DMS53 treated with DMSO at 0.1 percent for 48 hours (cell line): ENCODE results near the gene ABCA6.

Source experiments
- DNase-seq: peaks from one replicate; lab custom pipeline; 2025; ENCODE audit not compliant: unreplicated experiment; lab: John Stamatoyannopoulos, UW

Gene ABCA6

GRCh38 chr17:69143683-69144231, 2.1 kb upstream of the ABCA6 start:
- DNase-seq: no peak

GRCh38 chr17:69143151-69143550, 1.5 kb upstream of the ABCA6 start:
- DNase-seq: no peak

GRCh38 chr17:69142175-69142802, 594 bp upstream of the ABCA6 start:
- no peak for DNase-seq

DNA sequence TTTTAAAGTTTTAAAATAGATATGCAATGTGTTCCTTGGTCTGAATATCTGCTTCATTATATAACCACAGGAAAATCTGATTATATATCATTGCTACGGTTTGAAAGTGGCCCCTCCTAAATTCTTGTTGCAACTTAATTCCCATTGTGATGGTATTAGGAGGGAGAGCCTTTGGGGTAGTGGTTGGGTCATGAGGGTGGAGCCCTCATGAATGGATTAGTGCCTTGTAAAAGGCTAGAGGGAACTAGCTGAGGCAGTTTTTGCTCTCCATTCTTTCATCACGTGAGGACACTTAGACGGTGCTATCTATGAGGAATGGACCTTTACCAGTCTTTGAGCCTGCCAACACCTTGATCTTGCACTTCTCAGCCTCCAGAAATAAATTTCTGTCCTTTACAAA, 7.6 kb downstream of the ABCA6 start:
- DNase-seq: no peak

DNA sequence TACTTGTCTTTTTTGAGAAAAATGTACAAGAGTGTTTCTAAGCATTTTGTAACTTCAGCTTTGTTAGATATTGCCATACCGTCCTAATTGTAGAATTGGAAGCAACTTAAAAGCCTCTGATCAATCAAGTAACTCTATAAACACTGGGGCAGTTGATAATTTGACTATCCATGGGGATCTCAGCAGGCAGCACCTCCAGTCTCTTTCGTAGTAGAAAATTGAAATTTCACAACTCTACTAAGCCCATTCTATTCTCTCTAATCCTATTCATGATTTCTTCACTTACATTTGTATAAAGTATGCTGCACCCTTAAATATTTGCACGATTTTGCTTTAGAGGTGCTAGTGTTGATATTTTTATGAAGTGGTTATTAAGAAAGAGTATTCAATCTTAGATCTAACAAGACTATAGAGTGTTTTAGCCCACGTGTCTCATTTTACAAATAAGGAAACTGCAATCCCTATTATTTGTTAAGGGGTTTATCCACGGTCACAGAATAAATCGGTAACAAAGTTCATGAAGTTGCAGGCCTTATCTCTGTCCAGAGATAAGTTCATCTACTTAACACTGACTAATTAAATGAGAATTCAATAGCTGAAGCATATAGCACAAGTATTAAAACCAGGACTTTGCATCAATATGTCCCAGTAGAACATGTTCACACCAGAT, 10.9 kb downstream of the ABCA6 start:
- no peak for DNase-seq

- no peak for DNase-seq
These were observed 18.1 kb downstream of the ABCA6 start for GRCh38 chr17:69123626-69124025.

DNA sequence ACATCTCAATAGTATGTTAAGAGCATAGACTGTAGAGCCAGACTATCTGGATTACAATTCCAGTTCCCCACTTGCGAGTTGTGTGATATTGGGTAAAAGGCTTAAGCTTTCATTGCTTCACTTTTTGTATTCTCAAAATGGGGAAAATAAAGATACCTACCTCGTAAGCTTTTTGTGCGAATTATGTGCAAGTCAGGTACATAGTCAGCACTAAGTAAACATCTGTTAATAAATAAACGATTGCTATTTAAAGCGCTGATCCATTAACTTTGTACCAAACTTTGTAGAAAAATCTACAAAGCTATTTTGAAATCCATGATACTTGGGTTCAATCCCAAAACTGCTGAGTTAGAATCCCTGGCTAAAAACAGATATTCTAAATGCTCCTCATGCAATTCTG, 19.6 kb downstream of the ABCA6 start:
- DNase-seq: no peak

DNA sequence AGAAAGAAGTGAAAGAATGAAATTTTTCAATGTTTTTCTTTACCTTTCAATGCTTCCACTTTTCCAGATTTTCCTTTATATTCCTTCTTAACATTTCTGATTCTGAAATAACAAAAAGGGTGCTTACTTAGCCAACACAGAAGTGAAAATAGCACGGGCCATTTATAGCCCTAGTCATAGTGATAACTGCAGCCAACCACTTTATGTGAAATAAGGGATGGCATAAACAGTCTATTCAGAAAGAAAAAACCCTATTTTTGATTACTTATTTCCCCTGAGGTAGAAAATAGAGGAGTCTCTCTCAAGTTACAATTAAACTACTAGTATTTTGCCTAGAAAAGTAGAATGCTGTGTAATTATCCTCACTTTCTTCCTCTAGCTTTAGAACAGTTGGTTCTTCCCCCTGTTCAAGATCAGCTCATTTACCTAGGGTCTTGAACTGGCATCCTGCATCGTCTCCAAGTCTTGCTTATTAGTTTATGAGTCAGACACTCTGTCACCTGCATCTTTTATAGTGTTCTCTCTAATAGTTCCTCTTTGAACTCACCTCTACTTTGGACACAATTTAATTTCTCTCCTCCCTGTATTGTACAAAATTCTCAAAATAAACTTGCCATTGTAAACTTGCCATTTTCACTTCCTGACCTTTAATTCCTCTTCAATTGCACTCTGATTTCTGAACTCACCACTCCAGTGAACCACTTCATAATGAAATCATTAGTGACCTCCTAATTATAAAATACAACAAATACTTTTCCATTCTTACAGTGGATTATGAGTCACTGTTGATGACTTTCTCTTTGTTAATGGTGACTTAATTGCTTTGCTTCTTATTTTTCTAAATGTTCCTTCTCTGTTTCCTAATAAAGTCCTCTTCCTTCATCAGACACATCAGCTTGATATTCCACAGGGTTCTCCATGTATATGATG, 23.6 kb downstream of the ABCA6 start:
- DNase-seq: no peak

DNA sequence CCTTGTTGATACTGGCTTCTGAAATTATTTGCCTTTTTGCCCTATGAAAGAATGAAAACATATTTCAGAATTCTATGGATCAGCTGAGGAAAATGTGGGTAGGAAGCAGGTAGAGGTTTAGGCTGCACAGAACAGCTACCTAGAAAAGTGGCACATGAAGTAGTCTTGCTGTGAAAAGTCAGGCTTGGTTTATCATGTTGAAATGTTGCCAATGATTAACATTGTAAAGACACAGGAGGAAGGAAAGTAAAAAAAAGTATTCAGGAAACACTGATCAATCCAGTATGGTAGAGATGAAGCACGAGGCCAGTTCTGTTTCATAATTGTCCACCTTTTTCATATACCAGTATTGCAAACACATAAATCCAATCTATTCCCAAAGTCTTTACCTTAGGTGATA, 29.9 kb downstream of the ABCA6 start:
- no peak for DNase-seq

- DNase-seq: no peak
These were observed 35.6 kb downstream of the ABCA6 start for GRCh38 chr17:69105907-69106730.

DNA sequence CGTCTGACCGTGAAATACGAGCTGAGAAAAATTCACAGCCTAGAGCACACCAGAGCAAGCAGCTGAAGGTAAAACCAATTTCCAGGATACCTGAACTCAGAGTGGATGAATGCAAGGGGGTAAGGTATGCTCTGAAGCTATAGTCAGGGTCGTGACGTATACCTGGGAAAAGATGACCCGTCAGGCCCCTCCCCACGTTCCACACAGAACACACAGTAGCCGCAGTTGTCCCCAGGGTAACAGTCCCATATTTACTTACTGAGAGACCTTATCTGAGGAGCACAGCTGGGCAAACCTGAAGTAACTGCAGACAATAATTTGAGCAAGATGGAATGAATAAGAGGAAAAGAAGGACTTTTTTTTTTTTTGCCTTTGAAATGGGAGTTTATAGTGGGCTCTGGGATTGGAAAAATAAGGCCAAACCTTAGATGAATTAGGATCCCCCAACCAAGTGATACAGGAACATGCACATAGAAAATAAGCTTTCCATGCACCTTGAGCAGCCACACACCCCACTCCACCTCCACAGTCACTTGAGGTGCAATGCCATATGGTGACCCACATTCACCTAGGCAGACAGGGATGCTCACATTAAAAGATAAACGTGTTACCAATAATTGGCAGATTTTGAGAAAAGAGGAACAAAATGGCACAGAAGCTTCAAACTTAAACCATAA, 38.0 kb downstream of the ABCA6 start:
- no peak for DNase-seq

- DNase-seq: no peak
These were observed 43.1 kb downstream of the ABCA6 start for GRCh38 chr17:69098625-69099024.

- no peak for DNase-seq
These were observed 45.2 kb downstream of the ABCA6 start for GRCh38 chr17:69096541-69096940.

DNA sequence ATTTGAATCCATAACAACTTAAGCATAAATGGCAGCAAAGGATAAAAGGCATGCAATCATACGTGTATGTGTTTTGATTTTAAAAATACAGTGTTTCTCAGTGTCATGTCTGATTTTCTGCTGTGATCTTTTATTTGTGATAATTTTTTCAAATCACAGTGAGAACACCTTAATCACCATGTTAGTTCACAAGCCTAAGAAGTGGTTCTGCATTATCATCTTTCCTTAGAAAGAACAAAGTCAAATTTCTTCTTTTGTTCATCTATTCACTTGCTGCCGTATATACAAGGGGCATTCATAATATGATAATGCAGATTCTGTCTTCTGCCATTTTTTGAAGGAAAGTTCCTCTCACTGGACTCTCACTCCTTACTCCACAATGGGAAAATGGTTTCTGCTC, 47.7 kb downstream of the ABCA6 start:
- no peak for DNase-seq

GRCh38 chr17:69093279-69093789, 48.4 kb downstream of the ABCA6 start:
- no peak for DNase-seq

DNA sequence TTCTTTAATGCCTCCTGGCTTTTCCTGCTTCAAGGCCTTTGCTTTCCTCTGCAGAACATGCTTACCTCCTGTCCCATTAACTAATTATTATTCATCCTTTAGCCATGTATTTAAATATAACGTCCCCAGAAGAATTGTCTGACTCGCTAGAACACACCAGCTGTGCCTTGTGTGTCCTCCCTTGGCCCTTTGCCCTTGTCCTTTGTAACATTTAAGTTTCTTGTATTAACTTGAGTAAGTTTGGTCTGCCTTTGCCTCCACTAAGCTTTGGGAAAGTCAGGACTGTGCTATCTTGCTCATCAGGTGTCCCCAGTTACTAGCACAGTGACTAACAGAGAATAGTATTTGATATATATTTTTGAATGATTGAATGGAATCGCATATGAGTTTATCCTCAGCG, 51.3 kb downstream of the ABCA6 start:
- DNase-seq: no peak

DNA sequence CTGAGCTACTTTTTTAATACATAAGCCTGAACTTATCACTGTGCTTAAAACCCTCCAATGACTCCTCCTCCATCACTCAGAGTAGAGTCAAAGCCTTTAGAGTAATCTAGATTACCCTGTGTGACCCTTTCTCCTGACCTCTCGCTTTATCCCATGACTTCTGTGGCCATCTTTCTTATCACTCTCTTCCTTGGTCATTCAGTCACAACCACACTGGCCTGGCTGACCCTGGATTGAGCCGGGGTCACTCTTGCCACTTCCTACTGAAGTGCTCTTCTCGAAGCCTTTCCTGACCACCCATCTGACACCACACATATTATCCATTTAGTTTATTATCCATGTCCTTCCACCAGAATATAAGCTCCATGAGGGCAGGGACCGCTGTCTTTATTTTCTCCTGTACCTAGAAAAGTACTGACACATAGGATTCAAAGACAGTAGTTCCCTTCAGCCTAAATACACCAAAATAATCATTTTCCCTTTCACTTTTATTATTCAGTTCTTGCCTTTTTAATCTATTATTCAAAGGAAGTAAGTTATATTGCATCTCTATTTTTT, 53.0 kb downstream of the ABCA6 start:
- no peak for DNase-seq

DNA sequence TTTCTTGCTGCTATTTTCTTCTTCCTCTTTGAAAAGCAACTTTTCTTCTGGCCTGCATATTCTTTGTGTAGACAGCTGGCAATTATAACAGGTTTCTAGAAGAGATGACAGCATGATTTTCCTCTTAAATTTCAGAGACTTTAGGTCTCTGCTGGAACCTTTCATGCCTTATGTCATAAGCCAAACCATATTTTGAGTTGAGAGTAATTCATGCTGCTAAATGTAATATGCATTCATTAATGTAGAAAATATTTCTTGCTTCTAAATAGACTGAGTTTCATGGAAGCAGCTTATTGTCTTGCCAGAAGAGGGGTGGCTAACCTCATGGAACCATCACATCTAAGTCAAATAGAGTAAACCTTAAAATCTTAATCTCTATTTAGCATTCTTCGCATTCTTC, 55.1 kb downstream of the ABCA6 start:
- DNase-seq: no peak

GRCh38 chr17:69084911-69085310, 56.8 kb downstream of the ABCA6 start:
- peak; percentile 70 for DNase-seq

- no peak for DNase-seq
These were observed 59.0 kb downstream of the ABCA6 start for GRCh38 chr17:69082696-69083095.
